Ramos (cell line): ENCODE results near the gene C1orf198.

ENCODE experiments used
- in situ Hi-C: fragments of 300-500 bp; cut with MboI; formaldehyde crosslinking; loops from one replicate; pipeline ENCODE4 v1.14.3; 2022; ENCODE audit warnings: low sequenced_read_pairs; ENCODE audit not compliant: unreplicated experiment

Gene C1orf198, protein sequence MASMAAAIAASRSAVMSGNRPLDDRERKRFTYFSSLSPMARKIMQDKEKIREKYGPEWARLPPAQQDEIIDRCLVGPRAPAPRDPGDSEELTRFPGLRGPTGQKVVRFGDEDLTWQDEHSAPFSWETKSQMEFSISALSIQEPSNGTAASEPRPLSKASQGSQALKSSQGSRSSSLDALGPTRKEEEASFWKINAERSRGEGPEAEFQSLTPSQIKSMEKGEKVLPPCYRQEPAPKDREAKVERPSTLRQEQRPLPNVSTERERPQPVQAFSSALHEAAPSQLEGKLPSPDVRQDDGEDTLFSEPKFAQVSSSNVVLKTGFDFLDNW

DNA sequence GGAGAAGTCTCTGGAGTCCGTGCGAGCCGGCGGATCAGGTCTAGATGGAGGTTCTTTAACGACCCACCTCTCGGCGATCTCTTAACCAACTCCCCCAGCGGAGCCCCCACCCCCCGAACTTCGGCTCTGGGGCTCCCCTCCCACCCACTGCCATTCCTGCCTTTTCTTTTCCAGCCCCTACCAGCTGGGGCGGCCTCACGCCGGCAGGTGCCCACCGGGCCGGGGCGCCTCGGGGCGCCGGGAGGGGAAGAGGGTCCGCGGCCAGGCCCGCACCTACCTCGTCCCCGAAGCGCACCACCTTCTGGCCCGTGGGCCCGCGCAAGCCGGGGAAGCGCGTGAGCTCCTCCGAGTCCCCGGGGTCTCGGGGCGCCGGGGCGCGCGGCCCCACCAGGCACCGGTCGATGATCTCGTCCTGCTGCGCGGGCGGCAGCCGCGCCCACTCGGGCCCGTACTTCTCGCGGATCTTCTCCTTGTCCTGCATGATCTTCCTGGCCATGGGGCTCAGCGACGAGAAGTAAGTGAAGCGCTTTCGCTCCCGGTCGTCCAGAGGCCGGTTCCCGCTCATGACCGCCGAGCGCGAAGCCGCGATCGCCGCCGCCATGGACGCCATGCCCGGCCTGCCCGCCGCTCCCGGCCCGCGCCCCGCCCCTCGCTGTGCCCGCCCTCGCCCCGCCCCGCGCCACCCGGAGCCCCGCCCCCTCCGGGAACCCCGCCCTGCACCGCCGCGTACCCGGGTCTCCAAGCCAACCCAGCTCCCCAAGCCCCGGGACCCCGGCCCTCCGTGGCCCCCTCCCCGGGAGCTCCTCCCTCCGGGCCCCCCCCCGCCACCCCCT, at the start of gene C1orf198:
TSS of gene C1orf198 (minus strand) at position 619 of the 833 bp plus-strand sequence. CDS start at position 610, 9 bp downstream.
- in situ Hi-C loops, result no loop called here

DNA sequence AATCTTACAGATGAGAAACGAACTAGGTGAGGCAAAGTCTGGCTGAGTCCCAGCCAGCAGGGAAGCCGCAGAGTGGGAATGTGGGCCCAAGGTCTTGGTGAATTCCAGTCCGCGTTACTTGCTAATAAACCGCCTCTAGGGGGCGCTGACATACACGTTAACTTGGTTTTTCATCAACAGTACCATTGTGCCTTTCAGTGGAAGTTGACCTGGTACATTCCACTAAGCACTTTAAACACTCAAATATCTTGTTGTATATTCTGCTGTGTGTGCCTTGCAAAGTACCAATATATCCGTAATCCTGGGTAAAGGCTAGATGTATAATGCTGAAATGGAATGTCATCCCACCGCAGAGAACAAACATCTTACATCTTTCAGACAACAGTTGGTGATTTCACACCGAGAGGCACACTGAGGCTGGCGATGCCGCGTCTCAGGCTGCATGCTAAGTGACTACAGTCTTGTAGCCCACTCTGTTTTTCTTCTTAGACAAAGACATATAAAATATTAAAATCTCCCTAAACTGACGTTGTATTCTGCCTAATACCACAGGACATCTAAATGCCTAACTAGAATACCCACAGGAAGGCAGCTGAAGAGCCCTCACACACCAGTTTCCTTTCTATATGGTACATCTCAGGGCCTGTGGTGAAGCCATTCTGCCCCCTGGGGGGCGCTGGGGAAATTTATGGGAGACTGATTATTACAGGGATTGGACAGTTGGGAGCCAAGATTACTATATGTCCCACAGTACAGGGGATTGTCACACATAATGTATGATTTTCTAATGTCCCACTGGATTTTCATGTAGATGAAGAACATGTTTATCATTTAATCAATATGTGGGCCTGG, 49.2 kb upstream of the C1orf198 start:
- in situ Hi-C loops, result loop anchor here (25.0 kb wide), 2 partner anchors 170 to 295 kb away; no protein-coding TSS in a partner anchor

DNA sequence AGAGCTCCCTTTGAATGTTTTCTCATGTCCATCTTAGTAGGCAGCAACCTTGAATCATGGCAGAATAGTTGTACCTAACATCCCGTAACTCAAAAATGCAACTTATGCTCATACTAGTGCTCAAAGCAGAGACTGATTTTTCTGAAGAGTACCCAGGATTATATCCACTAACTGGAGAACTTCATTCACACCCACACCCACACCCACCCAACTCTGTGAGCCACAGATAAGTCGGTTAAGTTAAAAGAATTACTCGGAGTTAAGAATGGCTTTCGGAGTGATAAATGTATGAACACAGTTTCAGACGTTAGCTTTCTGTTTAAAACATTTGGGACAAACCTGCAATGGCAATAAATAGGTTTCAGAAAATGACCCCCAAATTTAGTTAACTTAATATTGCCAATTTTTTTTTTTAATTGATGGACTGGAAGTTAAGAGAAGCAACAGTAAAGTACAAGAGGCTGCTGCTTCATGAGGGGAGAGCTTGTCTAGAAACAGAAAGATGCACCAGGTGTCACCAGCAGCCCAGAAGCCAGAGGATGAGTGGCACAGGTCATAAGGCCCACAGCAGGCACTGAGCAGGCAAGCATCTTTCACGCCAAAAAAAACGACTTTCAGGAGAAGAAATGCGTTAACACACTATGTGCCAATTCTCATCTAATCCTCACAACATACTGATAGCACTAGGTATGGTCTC, 48.4 kb upstream of the C1orf198 start:
- in situ Hi-C loops, result loop anchor here (25.0 kb wide), 2 partner anchors 171 to 296 kb away; no protein-coding TSS in a partner anchor

DNA sequence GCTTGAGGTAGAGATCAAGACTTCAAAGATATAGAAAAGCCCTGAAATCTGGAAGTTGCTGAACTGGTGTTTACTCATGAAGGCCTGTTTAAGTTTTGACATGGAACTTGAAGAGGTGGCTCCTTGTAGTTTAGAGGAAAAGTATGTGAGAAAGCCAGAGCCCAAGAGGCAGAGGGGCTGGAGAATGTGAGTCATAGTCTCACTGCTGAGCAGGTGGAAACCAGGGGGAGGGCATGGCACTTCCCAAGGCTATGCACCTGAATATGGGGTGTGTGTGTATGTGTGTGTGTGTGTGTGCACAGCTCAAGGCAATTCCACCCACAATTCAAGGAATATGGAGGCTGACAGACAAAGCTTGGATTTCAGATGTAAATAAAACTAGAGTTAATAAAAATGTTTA, 46.8 kb upstream of the C1orf198 start:
- in situ Hi-C loops, result loop anchor here (25.0 kb wide), 2 partner anchors 172 to 297 kb away; no protein-coding TSS in a partner anchor

DNA sequence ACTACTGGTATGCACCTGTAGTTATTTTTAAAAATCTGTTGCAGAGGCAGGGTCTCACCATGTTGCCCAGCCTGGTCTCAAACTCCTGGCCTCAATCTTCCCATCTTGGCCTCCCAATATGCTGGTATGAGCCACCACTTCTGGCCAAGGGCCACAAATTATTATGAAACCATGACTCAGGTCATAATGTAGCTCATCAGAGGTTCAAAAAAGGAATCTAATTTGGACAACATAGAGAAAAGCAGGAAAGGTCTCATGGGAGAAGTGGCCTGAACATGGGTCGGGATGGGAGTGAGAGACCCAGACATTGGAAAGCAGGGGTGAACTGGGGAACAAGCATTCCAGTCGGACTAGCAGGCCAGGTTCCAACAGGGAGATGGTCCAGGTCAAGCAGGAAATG, 45.2 kb upstream of the C1orf198 start:
- in situ Hi-C loops, result loop anchor here (25.0 kb wide), 2 partner anchors 174 to 299 kb away; no protein-coding TSS in a partner anchor

DNA sequence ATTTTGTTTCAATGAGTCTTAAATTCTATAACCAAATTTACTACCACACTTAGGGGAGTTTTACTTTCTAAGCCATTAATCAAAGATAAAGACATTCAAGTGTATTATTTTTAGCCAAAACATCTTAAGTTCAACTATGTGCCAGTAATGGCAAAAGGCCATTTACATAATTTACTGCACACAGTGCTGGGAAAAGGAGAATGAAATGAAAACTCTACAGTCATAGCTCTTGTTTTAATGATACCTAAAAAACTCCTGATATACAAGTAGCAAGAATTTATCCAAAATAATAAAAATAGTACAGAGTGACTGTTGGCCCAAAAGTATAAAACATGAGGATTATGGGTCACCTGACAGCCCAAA, 42.4 kb upstream of the C1orf198 start:
- in situ Hi-C loops, result loop anchor here (25.0 kb wide), 2 partner anchors 177 to 302 kb away; no protein-coding TSS in a partner anchor

DNA sequence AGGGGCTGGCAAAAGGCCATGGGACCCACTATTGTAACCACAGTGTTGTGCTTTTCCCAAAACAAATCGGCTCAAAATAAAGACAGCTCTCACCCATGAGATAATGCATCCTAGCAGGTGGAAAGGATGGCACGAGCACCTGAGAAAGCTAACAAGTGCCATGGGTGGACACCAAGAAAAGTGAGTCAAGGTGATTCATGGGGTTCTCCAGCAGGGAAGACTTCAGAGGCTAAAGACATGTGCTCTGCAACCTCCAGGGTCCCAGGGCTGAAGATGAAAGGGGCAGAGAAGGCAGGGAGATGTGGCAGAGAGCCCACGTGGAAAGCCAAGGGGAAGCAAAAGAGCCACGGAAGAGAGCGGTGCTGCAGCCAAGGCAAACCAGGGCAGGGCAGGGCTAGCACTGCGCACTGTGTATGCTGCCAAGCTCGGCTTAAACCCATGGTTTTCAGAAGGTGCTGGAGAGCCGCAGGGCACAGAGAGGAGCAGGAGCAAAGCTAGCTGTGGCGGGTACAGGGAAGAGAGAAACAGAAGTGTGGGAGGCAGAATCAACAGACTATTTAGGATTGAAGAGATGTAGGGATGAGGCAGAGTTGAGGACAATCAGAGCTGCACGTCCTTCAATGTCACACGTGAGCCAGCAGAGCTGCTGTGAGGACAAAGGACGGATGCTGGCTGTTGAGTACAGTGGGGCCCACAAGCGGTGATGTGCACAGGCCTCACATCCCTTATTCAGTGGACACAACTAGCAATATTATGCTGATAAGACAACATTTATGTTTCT, 41.8 kb upstream of the C1orf198 start:
- in situ Hi-C loops, result loop anchor here (25.0 kb wide), 2 partner anchors 177 to 302 kb away; no protein-coding TSS in a partner anchor

DNA sequence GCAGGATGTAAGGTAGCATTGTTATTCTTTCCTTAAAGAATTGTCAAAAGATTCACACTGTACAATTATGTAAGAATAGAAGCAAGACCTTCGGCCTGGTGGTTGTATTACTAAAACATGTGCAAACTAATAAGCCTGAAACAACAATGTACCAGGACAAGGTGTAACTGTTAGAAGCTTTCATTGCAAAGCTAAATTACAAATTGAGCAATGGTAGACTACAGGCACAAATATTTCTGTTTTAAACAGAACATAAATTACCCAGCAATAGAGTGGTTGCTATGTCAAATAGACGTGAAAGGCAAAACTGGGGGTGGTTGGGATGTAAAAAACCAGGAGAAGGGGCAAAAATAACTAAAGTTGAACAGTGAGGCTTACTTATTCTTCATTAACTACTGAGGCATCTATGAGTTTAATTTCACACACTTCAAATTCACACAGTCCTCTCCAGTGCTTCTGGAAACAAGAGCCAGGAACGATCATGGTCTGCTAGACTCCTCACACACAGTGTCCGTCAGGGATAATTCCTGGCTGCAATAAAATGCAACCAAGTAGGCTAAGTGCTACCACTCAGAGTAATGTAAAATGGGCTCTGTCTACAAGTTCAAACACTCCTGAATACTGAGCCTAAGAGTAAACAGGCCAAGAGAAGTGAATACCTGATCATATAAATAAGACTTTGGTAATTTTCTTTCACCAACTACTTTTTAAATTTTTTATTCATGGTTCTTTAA, 39.3 kb upstream of the C1orf198 start:
- in situ Hi-C loops, result loop anchor here (25.0 kb wide), 2 partner anchors 180 to 305 kb away; no protein-coding TSS in a partner anchor

DNA sequence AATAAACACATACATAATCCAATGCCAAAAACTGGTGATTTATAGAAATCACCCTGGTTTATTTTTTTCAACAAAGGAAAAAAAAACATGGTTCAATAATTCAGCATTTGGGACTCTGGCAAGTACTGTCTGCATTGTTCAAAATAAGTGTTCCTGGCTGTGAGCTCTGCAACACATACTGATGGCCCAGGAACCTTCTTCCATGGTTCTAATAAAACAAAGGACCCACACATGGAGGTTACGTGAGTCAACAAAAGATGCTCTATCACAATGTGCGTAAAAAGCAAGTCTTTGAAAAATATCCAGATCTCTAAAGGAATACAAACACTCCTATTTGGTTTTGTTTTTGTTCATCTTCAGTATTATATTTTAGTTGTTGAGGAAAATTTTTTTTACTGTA, 37.9 kb upstream of the C1orf198 start:
- in situ Hi-C loops, result loop anchor here (25.0 kb wide), 2 partner anchors 181 to 306 kb away; no protein-coding TSS in a partner anchor

DNA sequence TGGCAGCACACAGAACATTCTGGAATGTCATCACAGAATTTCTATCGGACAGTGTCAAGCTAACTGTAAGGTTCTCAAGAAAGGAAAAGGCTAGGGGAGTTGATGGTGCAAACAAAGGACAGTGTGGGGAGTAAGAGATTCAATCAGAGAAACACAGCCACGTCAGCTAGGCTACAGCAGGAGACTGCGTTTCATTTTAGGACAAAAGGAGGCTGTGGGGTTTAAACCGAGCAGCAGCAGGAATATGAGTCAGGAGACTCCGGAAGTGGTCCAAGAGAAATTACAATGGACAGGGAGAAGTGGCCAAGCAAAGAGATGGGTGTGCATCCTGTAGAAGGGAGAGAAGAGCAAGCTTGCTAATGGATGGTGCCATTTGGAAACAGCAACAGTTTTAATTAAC, 37.4 kb upstream of the C1orf198 start:
- in situ Hi-C loops, result loop anchor here (25.0 kb wide), 2 partner anchors 182 to 307 kb away; no protein-coding TSS in a partner anchor

DNA sequence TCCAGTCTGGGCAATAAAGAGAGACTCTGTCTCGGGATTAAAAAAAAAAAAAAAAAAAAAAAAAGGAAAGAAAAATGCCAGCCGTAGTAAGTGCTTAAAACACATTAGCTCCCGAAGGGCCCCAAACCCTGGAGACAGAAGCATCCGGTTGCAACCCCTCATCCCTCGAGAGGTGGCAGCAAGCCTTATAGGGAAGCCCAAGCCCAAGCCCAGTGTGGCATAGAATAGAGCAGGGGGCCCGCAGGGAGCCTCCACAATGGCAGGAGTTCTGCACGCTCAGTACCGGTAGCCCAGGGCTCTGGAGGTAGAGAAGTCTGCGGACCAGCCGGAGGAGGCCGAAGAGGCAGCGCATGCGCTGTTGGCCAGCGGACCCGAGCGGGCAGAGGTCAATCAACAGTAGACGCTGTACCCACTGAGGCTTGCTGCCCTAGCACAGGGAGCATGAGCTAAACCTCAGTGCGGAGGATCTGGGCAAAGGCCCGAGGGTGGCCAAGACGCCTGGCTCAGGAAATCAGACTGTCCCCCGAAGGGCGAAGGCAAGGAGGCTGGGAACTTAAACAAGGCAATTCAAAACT, 34.1 kb upstream of the C1orf198 start:
- in situ Hi-C loops, result loop anchor here (25.0 kb wide), 2 partner anchors 185 to 310 kb away; no protein-coding TSS in a partner anchor

DNA sequence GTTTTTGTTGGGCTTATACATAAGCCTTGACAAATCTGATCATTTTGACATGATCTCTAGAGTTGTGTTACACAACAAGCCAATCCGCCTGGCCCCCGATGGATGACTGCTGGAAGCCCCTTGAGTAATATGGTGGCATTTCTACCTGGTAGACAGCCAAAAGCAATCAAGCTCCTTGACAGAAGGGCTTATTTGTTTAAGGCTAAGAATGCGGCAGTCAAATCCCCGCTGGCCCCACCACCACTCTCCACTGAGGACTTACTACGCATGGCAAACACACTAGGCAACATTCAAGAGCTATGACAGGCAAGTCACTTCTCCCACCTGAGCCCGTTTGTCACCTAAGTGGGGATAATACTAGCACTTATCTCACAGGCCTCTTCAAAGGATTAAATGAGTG, 33.4 kb upstream of the C1orf198 start:
- in situ Hi-C loops, result loop anchor here (25.0 kb wide), 2 partner anchors 186 to 311 kb away; no protein-coding TSS in a partner anchor

DNA sequence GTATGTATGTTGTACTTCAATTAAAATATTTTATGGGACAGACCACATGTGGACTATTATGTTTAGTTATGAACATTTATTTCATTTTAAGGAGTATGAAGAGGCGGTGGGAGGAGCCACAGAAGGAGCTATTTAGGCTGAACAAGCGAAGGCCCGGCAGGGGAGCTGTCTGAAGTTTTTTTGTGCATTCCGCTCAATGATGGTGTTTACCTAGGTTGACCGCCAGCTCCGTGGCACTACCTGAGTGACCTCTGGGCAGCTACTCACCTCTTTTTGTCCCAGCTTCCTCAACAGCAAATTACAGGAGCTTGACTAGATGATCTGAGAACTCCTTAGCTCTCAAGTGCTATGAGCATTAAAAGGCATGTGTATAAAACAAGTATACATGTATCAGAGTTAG, 32.7 kb upstream of the C1orf198 start:
- in situ Hi-C loops, result loop anchor here (25.0 kb wide), 2 partner anchors 186 to 311 kb away; no protein-coding TSS in a partner anchor

DNA sequence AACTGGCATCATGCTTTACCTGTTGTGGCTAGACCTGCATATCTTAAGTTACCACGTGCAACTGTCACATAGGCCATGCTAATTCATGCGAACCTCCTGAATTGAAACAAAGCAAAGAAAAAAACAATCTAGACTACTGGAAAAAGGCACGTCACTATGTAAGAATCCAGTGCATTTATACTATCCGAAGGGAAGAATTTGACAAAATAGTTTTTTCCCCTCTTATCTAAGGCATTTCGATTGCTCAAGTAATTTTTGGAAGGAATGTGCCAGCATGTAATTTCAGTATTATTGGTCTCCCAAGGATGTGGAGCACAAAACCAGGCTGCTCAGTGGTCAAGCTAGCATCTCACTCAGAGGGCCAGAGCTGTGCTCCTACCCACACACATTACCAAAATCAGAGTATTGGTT, 31.5 kb upstream of the C1orf198 start:
- in situ Hi-C loops, result loop anchor here (25.0 kb wide), 2 partner anchors 187 to 312 kb away; no protein-coding TSS in a partner anchor

DNA sequence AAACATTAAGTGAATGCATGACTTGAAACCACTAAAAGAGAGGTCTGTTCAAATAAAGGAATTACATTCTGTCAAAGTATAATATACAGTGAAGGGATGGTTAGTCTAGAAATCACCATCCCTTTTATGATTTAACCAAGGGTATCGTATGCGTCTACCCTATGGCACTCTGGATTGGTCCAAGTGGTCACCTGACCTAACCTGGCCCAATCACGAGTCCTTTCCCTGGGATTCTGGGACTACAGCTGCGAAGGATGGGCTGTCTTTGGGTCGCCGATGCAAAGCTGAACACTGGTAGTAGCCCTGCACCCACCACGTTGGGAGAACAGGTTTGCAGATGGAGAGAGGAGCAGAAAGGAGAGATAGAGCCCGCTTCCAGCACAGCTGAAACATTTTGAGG, 30.4 kb upstream of the C1orf198 start:
- in situ Hi-C loops, result no loop called here

DNA sequence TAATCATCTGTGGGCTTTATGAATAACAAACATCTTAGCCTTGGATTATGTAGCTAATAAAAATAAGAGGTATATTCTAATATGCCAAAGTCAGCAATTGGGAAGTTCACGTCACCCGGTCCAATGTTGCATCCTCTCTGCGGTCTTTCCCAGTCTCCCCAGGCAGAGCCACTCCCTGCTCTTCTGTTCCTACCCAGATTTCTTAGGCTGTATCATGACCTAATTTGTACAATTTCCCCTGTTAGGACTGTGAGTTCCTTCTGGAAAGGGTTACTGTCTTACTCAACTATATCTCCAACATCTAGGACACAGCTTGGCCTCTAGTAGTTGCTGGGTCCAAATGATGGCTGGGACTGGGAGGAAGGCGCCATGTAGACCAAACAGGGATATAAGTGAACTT, 29.8 kb upstream of the C1orf198 start:
- in situ Hi-C loops, result no loop called here

DNA sequence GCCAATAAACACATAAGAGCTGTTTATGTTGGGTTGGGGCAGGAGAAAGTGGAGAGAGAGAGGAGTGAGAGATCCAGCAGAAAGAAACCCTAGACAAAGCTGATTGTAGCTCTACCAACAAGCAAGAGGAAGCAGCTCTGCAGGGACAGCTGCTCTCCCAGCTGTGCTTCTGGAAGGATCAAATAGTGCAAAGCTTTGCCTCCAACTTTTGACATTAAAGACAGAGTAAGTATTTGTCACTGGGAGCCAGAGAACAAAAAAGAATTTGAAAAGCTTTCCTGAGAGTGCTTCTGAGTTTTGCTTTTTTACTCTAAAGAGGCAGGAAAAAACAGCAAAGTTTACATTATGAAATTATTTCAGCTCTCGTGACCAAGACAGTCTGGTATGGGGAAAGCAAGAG, 28.5 kb upstream of the C1orf198 start:
- in situ Hi-C loops, result no loop called here
